ENCODE measurements around the gene ZIC5. TPM values are rescaled to one million over a fixed set of nuclear protein-coding genes. Genes with fewer than 3 reads are reported as not detected.

Gene ZIC5
- 0.94 and 0.98 TPM in 2 replicates for polyA plus RNA-seq
- 1.9 and 2.7 TPM in 2 replicates for polyA minus RNA-seq

DNA sequence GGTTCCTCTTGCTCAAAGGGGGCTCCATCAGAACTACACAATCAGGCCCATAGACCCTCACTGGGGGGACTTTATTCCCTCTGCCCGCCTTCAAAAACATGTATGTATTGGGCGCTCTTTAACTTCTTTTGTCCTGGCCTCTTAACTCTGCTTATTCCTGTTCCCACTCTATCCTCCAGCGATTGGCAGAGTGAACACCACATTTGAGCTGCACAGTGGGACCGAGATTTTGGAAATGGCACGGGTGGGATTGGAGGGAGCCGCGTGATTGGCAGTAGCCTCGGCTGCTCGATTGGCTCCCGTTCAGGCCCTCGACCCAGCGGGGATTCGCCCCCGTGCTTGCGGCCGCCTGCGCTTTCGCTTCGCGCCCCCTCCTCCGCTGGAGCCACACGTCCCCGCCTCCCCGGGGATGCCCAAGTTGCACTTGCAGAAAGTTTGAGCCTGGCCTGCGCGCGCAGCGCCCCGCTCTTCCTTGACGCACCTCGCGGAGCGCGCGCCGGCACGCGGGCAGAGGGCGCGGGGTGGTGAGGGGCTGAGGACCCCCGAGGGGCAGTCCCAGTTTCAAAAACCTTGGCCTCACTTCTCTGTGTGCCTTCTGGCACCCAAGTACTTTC, at the start of gene ZIC5:
Gene ZIC5, minus strand, starts transcription at position 192 of the 614 bp plus-strand sequence. Its CDS starts 164 bp downstream, at position 28.
- H3K9me3 ChIP-seq (ENCODE audit: low read length) = no peaks in the 10 kb centered on the region
- TF ChIP-seq TAF1 (IDR thresholded peaks at IDR 0.05; ENCODE audit: low read depth) = no peak
- H3K9me2 ChIP-seq (ENCODE audit: insufficient read depth, low read length) = no peaks in the 10 kb centered on the region
- H3K27me3 ChIP-seq (ENCODE audit: insufficient read depth, low read depth, low read length) = peaks cover 85% of the 10 kb centered on the region
- peaks cover 5% of the 10 kb centered on the region for H3F3A ChIP-seq (ENCODE audit: insufficient read depth, low read length, poor library complexity, severe bottlenecking)
- H2AFZ ChIP-seq (ENCODE audit: low read depth, low read length) = no peak within 1 kb of the TSS
- H3K9ac ChIP-seq (ENCODE audit: low read length) = peak within 1 kb of the TSS; percentile 39
- H3K4me2 ChIP-seq (ENCODE audit: low read length) = no peak within 1 kb of the TSS
- no peaks in the 10 kb centered on the region for H4K20me1 ChIP-seq (ENCODE audit: insufficient read depth)
- H3K27ac ChIP-seq (ENCODE audit: low read length) = no peak within 1 kb of the TSS
- H3K36me3 ChIP-seq (ENCODE audit: insufficient read depth, low read length) = no peaks in the 10 kb centered on the region
- peak within 1 kb of the TSS; percentile 48 for H3K4me3 ChIP-seq (ENCODE audit: low read length)
- peaks cover 78% of the 10 kb centered on the region for H3K79me2 ChIP-seq (replicated peaks; ENCODE audit: insufficient read depth, low read length)

- Histone ChIP-seq H3K9me3 (ENCODE audit: low read length) (no peaks in the 10 kb centered on the region), H3K79me2 (replicated peaks; ENCODE audit: insufficient read depth, low read length) (no peaks in the 10 kb centered on the region), H2AFZ (ENCODE audit: low read depth, low read length) (no peak overlapping the region), H3K27ac (ENCODE audit: low read length) (no peak overlapping the region), H4K20me1 (ENCODE audit: insufficient read depth) (no peaks in the 10 kb centered on the region), H3K9me2 (ENCODE audit: insufficient read depth, low read length) (no peaks in the 10 kb centered on the region), H3K9ac (ENCODE audit: low read length) (no peak overlapping the region), H3F3A (ENCODE audit: insufficient read depth, low read length, poor library complexity, severe bottlenecking) (no peaks in the 10 kb centered on the region), H3K27me3 (ENCODE audit: insufficient read depth, low read depth, low read length) (no peaks in the 10 kb centered on the region), H3K36me3 (ENCODE audit: insufficient read depth, low read length) (no peaks in the 10 kb centered on the region), H3K4me3 (ENCODE audit: low read length) (no peak overlapping the region), H3K4me2 (ENCODE audit: low read length) (no peak overlapping the region)
- TF ChIP-seq, protein P1, sequence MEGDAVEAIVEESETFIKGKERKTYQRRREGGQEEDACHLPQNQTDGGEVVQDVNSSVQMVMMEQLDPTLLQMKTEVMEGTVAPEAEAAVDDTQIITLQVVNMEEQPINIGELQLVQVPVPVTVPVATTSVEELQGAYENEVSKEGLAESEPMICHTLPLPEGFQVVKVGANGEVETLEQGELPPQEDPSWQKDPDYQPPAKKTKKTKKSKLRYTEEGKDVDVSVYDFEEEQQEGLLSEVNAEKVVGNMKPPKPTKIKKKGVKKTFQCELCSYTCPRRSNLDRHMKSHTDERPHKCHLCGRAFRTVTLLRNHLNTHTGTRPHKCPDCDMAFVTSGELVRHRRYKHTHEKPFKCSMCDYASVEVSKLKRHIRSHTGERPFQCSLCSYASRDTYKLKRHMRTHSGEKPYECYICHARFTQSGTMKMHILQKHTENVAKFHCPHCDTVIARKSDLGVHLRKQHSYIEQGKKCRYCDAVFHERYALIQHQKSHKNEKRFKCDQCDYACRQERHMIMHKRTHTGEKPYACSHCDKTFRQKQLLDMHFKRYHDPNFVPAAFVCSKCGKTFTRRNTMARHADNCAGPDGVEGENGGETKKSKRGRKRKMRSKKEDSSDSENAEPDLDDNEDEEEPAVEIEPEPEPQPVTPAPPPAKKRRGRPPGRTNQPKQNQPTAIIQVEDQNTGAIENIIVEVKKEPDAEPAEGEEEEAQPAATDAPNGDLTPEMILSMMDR (IDR thresholded peaks at IDR 0.05; ENCODE audit: poor library complexity, severe bottlenecking) = no peak
Measured at GRCh38 chr13:100019780-100020356, 48.3 kb upstream of the ZIC5 start.

- H4K20me1 ChIP-seq (ENCODE audit: insufficient read depth) = no peaks in the 10 kb centered on the region
- H3K9me3 ChIP-seq (ENCODE audit: low read length) = no peaks in the 10 kb centered on the region
- H3K27me3 ChIP-seq (ENCODE audit: insufficient read depth, low read depth, low read length) = no peaks in the 10 kb centered on the region
- TF ChIP-seq REST (IDR thresholded peaks at IDR 0.05; ENCODE audit: borderline replicate concordance) (no peak), TAF1 (IDR thresholded peaks at IDR 0.05; ENCODE audit: low read depth) (no peak), SMC3 (conservative IDR thresholded peaks at IDR 0.05; ENCODE audit: poor library complexity) (no peak), EP300 (conservative IDR thresholded peaks at IDR 0.05; ENCODE audit: poor library complexity, severe bottlenecking) (no peak), RAD21 (conservative IDR thresholded peaks at IDR 0.05) (no peak), POLR2AphosphoS5 (IDR thresholded peaks at IDR 0.05) (no peak), MXI1 (conservative IDR thresholded peaks at IDR 0.05; ENCODE audit: poor library complexity, severe bottlenecking) (no peak), EZH2 (IDR thresholded peaks at IDR 0.05; ENCODE audit: borderline replicate concordance, insufficient read depth, low read length, poor library complexity, severe bottlenecking) (no peak)
- TF ChIP-seq, protein P1 (IDR thresholded peaks at IDR 0.05; ENCODE audit: poor library complexity, severe bottlenecking) = no peak
- no peak overlapping the region for H3K9ac ChIP-seq (ENCODE audit: low read length)
- no peaks in the 10 kb centered on the region for H3K79me2 ChIP-seq (replicated peaks; ENCODE audit: insufficient read depth, low read length)
- no peaks in the 10 kb centered on the region for H3F3A ChIP-seq (ENCODE audit: insufficient read depth, low read length, poor library complexity, severe bottlenecking)
- no peak overlapping the region for H2AFZ ChIP-seq (ENCODE audit: low read depth, low read length)
- H3K4me2 ChIP-seq (ENCODE audit: low read length) = no peak overlapping the region
- no peaks in the 10 kb centered on the region for H3K9me2 ChIP-seq (ENCODE audit: insufficient read depth, low read length)
- no peak overlapping the region for H3K4me3 ChIP-seq (ENCODE audit: low read length)
- H3K27ac ChIP-seq (ENCODE audit: low read length) = no peak overlapping the region
- H3K36me3 ChIP-seq (ENCODE audit: insufficient read depth, low read length) = no peaks in the 10 kb centered on the region
Measured at GRCh38 chr13:100014621-100015020, 43.1 kb upstream of the ZIC5 start.

All from neural cell (in vitro differentiated cells).